MCF 10A (cell line): ENCODE results near the gene KIAA1549. TPM values are rescaled to one million over a fixed set of nuclear protein-coding genes. Genes with fewer than 3 reads are reported as not detected.
A peak's percentile ranks its signal among the peaks of the same experiment; 100 is the strongest.
"Not testable (repeated sequence)": the region's sequence is repeated elsewhere in the genome, so short reads cannot be mapped to it uniquely, and the experiment has no call there.

Experiments
- Bru-seq: library from RNA; stranded (reverse); fragments of 400-500 nt; gene quantifications from one replicate; lab custom pipeline; 2021; lab: Mats Ljungman, UMichigan
- BruChase-seq, 2 experiments: library from RNA; stranded (reverse); fragments of 400-500 nt; gene quantifications; one replicate each; lab custom pipeline; 2021; lab: Mats Ljungman, UMichigan
- BruUV-seq: library from RNA; stranded (reverse); fragments of 400-500 nt; replicated peaks from 2 replicates; lab custom pipeline; 2021; lab: Mats Ljungman, UMichigan
- CTCF ChIA-PET: fragments of 300-600 bp; sonication (Branson Sonifier 250); formaldehyde crosslinking; extraction: SDS; loops from one replicate; lab custom pipeline; 2021; ENCODE audit warnings: antibody characterized with exemption, inconsistent platforms; lab: Yijun Ruan, JAX
- POLR2A ChIA-PET: fragments of 300-600, 350-650 bp; sonication (Branson Sonifier 250); formaldehyde crosslinking; extraction: SDS; loops from one replicate; lab custom pipeline; 2020; ENCODE audit warnings: antibody characterized with exemption, inconsistent platforms; lab: Yijun Ruan, JAX
- DNase-seq: peaks from one replicate; pipeline ENCODE4 v3.0.0-alpha.2; 2018; ENCODE audit not compliant: unreplicated experiment
- H3K27ac Mint-ChIP-seq: one replicate; pipeline ENCODE4 v1.8.0; 2022; ENCODE audit warnings: mild to moderate bottlenecking, low read depth, mixed read lengths; ENCODE audit not compliant: unreplicated experiment
- H3K27me3 Mint-ChIP-seq: one replicate; pipeline ENCODE4 v1.8.0; 2022; ENCODE audit warnings: mixed read lengths; ENCODE audit not compliant: insufficient read depth, unreplicated experiment
- H3K36me3 Mint-ChIP-seq: one replicate; pipeline ENCODE4 v1.8.0; 2022; ENCODE audit warnings: mild to moderate bottlenecking, moderate library complexity, mixed read lengths; ENCODE audit not compliant: insufficient read depth, unreplicated experiment
- H3K4me1 Mint-ChIP-seq: one replicate; pipeline ENCODE4 v1.8.0; 2022; ENCODE audit warnings: mixed read lengths; ENCODE audit not compliant: insufficient read depth, unreplicated experiment
- H3K4me3 Mint-ChIP-seq: one replicate; pipeline ENCODE4 v1.8.0; 2022; ENCODE audit warnings: mild to moderate bottlenecking, moderate library complexity, mixed read lengths; ENCODE audit not compliant: unreplicated experiment
- H3K9me3 Mint-ChIP-seq: one replicate; pipeline ENCODE4 v1.8.0; 2022; ENCODE audit warnings: mixed read lengths; ENCODE audit not compliant: unreplicated experiment
- intact Hi-C: fragments of 100-400 bp; cut with micrococcal nuclease; formaldehyde crosslinking; loops from 2 replicates; pipeline ENCODE4 v1.14.1; 2022
- long read RNA-seq: library from polyadenylated mRNA; stranded (forward); transcript quantifications from one replicate; pipeline ENCODE4 v2.0.0, GENCODE V29; 2022
- total RNA-seq: library from RNA; stranded (reverse); gene quantifications from 2 replicates; pipeline ENCODE4 v1.2.3, GENCODE V29; 2022
- TF ChIP-seq, protein P1 (sequence below): fragments of 200-600 bp; IDR thresholded peaks from one replicate; pipeline ENCODE4 v1.8.0; 2022; ENCODE audit warnings: antibody characterized with exemption, mild to moderate bottlenecking; ENCODE audit not compliant: unreplicated experiment

Gene KIAA1549
- total RNA-seq (7.1 and 8.4 TPM in 2 replicates), Bru-seq, nascent RNA (percentile 55 among the genes with signal in this experiment), BruChase-seq, experiment 1, labeled RNA remaining after a 6-hour chase (percentile 62 among the genes with signal in this experiment), BruChase-seq, experiment 2, labeled RNA remaining after a 2-hour chase (percentile 52 among the genes with signal in this experiment)
- long read RNA-seq, full-length matches to known transcripts: 1 of 5 reads
- long read RNA-seq, partial matches to known transcripts: 3 of 5 reads
- long read RNA-seq, other reads (novel, unspliced or antisense): 1 of 5 reads

- Mint-ChIP-seq H3K27me3 (no peaks in the 10 kb centered on the region), H3K9me3 (no peaks in the 10 kb centered on the region), H3K36me3 (no peaks in the 10 kb centered on the region), H3K4me3 (peak within 1 kb of the TSS; percentile 86), H3K4me1 (peaks cover 29% of the 10 kb centered on the region), H3K27ac (no peak within 1 kb of the TSS)
- intact Hi-C loops: no loop called here
- ChIA-PET CTCF (interaction anchor here (0.7 to 3.4 kb wide), 8 partner anchors 10 to 329 kb away, joined by 3 to 17 read pairs (median 4); no protein-coding TSS in a partner anchor), POLR2A (interaction anchor here (0.7 to 1.6 kb wide), 4 partner anchors 23 to 95 kb away, joined by 3 to 6 read pairs (median 4); no protein-coding TSS in a partner anchor)
- peak; percentile 65 for DNase-seq
- no TSS peak for BruUV-seq
- TF ChIP-seq, protein P1, sequence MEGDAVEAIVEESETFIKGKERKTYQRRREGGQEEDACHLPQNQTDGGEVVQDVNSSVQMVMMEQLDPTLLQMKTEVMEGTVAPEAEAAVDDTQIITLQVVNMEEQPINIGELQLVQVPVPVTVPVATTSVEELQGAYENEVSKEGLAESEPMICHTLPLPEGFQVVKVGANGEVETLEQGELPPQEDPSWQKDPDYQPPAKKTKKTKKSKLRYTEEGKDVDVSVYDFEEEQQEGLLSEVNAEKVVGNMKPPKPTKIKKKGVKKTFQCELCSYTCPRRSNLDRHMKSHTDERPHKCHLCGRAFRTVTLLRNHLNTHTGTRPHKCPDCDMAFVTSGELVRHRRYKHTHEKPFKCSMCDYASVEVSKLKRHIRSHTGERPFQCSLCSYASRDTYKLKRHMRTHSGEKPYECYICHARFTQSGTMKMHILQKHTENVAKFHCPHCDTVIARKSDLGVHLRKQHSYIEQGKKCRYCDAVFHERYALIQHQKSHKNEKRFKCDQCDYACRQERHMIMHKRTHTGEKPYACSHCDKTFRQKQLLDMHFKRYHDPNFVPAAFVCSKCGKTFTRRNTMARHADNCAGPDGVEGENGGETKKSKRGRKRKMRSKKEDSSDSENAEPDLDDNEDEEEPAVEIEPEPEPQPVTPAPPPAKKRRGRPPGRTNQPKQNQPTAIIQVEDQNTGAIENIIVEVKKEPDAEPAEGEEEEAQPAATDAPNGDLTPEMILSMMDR: peak; percentile 31
These were observed at the start of gene KIAA1549 for GRCh38 chr7:138981332-138982203. TSS of gene KIAA1549 (minus strand) at chr7:138981389. CDS start at chr7:138981269, 120 bp downstream.

- ChIA-PET CTCF (interaction anchor here (4.5 kb wide), 1 partner anchor 12 kb away, joined by 34 read pairs; no protein-coding TSS in a partner anchor), POLR2A (interaction anchor here (0.5 to 1.0 kb wide), 2 partner anchors 202 to 245 kb away, joined by 3 read pairs; partner anchors contain the start of gene UBN2)
- no peaks in the 10 kb centered on the region for H3K27me3 Mint-ChIP-seq
- H3K9me3 Mint-ChIP-seq: no peaks in the 10 kb centered on the region
- TF ChIP-seq, protein P1: no peak
- intact Hi-C loops: no loop called here
- DNase-seq: no peak
- H3K27ac Mint-ChIP-seq: no peak overlapping the region
- peaks cover 75% of the 10 kb centered on the region for H3K36me3 Mint-ChIP-seq
- H3K4me3 Mint-ChIP-seq: no peak overlapping the region
- BruUV-seq: no TSS peak
- peaks cover 8% of the 10 kb centered on the region for H3K4me1 Mint-ChIP-seq
These were observed 48.2 kb upstream of the KIAA1549 start for GRCh38 chr7:139029353-139029752.

DNA sequence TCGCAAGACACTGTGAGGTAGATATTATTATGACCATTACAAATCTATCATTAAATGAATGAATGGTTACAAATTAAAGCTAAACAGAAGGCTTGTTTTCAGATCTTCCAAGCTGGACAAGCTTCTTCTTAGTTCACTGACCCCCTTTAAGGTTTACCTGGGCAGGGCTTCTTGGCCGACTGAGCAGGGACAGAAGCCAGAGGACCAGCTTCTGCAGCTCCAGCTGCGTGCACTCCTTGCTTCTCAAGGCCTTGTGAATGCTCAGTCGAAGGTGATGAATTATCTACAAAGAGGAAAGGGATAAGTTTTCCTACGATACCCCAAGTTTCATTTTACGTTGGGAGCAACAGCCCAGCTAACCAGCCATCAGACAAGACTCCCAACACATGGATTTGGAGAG is 45.4 kb upstream of the KIAA1549 start:
- TF ChIP-seq, protein P1: no peak
- Mint-ChIP-seq H3K27ac (no peak overlapping the region), H3K4me3 (no peak overlapping the region), H3K36me3 (peaks cover 82% of the 10 kb centered on the region), H3K4me1 (no peaks in the 10 kb centered on the region), H3K27me3 (no peaks in the 10 kb centered on the region), H3K9me3 (no peaks in the 10 kb centered on the region)
- no TSS peak for BruUV-seq
- intact Hi-C loops: no loop called here
- ChIA-PET CTCF (interaction anchor here (0.6 to 3.4 kb wide), 6 partner anchors 9 to 73 kb away, joined by 3 to 20 read pairs (median 3); no protein-coding TSS in a partner anchor), POLR2A (no interaction called here)
- no peak for DNase-seq

DNA sequence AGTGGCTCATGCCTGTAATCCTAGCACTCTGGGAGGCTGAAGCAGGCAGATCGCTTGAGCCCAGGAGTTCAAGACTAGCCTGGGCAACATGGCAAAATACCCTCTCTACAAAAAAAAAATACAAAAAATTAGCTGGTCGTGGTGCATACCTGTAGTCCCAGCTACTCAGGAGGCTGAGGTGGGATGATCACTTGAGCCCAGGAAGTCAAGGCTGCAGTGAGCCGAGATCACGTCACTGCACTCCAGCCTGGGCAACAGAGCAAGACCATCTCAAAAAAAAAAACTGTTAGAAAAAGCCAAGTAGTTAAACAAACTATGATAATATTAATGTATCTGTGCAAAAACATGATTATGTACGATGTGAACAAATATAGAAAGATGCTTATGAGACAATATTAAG is 44.7 kb upstream of the KIAA1549 start:
- BruUV-seq, H3K4me1 Mint-ChIP-seq, intact Hi-C loops, DNase-seq, H3K9me3 Mint-ChIP-seq, H3K27ac Mint-ChIP-seq, H3K27me3 Mint-ChIP-seq, H3K4me3 Mint-ChIP-seq: not testable (repeated sequence)
- CTCF ChIA-PET: interaction anchor here (0.6 to 3.4 kb wide), 4 partner anchors 9 to 62 kb away, joined by 3 to 20 read pairs (median 5); no protein-coding TSS in a partner anchor
- POLR2A ChIA-PET: interaction anchor here (0.6 to 2.0 kb wide), 2 partner anchors 9 to 33 kb away, joined by 3 to 4 read pairs; no protein-coding TSS in a partner anchor
- H3K36me3 Mint-ChIP-seq: peaks cover 79% of the 10 kb centered on the region
